ENCODE measurements around the gene CFAP74.

CFAP74 gene

GRCh38 chr1:1979482-1980165 lies 24.0 kb downstream of the CFAP74 start:
- TF ChIP-seq GATA3 (IDR thresholded peaks at IDR 0.05; ENCODE audit: low read depth, low read length): no peak
- no peak for TF ChIP-seq GATA2 (IDR thresholded peaks at IDR 0.05; ENCODE audit: low read depth, low read length)

DNA sequence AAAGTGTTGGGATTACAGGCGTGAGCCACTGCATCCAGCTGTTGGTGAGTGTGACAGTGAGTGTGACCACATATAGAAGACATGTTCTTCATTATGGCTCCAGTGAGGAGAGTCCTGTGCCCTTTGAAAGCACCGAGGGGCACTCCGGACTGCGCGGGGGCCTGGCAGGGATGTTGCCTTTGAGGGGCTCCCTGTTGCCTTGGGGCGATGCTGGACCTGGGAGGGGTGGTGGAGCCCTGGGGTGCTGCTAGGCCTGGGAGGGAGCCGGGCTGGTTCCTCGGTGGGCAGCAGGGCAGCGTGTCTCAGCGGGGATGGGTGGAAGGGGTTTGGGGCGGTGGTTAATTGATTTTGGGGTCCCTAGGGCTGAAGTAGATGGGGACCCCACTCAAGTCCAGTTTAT lies 25.5 kb downstream of the CFAP74 start:
- TF ChIP-seq GATA2 (IDR thresholded peaks at IDR 0.05; ENCODE audit: low read depth, low read length): no peak
- no peak for TF ChIP-seq GATA3 (IDR thresholded peaks at IDR 0.05; ENCODE audit: low read depth, low read length)

GRCh38 chr1:1976031-1976430 lies 27.6 kb downstream of the CFAP74 start:
- TF ChIP-seq GATA2 (IDR thresholded peaks at IDR 0.05; ENCODE audit: low read depth, low read length) (no peak), GATA3 (IDR thresholded peaks at IDR 0.05; ENCODE audit: low read depth, low read length) (no peak)

GRCh38 chr1:1975535-1975934 lies 28.1 kb downstream of the CFAP74 start:
- no peak for TF ChIP-seq GATA2 (IDR thresholded peaks at IDR 0.05; ENCODE audit: low read depth, low read length)
- TF ChIP-seq GATA3 (IDR thresholded peaks at IDR 0.05; ENCODE audit: low read depth, low read length): no peak

DNA sequence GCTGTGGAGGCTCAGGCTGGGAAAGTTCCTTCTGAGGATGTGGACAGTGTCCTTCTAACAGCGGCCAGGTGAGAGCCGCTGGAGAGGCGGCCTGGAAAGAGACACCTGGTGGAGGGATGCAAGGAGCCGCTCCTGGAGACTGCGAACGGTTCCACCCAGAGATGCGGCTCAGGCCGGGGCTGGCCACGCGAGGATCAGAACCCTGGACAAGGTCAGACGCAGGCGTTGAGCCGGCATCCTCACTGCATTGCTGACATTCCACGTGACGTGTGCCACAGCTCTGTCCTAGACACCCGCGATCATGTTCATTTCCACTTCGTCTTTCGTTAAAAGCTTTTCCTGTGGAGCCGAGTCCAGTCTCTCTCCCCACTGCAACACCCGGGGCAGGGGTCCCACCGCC lies 28.8 kb downstream of the CFAP74 start:
- no peak for TF ChIP-seq GATA3 (IDR thresholded peaks at IDR 0.05; ENCODE audit: low read depth, low read length)
- TF ChIP-seq GATA2 (IDR thresholded peaks at IDR 0.05; ENCODE audit: low read depth, low read length): no peak

- TF ChIP-seq GATA2 (IDR thresholded peaks at IDR 0.05; ENCODE audit: low read depth, low read length) (no peak), GATA3 (IDR thresholded peaks at IDR 0.05; ENCODE audit: low read depth, low read length) (no peak)
These were observed 29.6 kb downstream of the CFAP74 start for GRCh38 chr1:1973716-1974642.

- TF ChIP-seq GATA3 (IDR thresholded peaks at IDR 0.05; ENCODE audit: low read depth, low read length) (no peak), GATA2 (IDR thresholded peaks at IDR 0.05; ENCODE audit: low read depth, low read length) (no peak)
These were observed 30.4 kb downstream of the CFAP74 start for GRCh38 chr1:1972976-1973715.

DNA sequence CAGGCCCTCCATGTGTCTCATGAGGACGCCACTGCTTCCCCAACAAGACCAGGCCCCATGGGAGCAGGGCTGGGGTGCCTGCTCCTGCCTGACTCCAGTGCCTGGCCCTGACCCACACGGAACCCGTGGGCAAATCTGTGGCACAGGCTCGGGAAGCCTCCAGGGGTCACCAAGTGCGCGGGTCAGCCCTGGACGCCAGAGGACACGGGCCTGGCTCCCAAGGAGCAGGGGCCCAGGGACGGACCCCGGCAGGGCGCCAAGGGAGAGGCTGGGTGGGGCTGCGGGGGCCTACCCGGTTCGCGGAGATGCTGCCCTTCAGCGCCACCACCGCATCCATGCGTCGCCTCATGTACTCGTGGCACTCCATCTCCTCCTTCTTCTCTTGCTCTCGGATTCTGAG lies 31.9 kb downstream of the CFAP74 start:
- no peak for TF ChIP-seq GATA3 (IDR thresholded peaks at IDR 0.05; ENCODE audit: low read depth, low read length)
- TF ChIP-seq GATA2 (IDR thresholded peaks at IDR 0.05; ENCODE audit: low read depth, low read length): no peak

DNA sequence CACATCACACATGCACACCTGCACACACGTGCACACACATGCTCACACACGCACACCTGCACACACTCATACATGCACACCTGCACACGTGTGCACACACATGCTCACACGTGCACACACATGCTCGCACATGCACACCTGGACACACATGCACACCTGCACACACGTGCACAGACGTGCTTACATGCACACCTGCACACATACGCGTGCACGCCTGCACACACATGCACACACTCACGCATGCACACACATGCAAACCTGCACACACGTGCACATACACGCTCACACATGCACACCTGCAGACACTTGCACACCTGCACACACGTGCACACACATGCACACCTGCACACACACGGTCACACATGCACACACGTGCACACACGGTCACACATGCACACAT lies 32.6 kb downstream of the CFAP74 start:
- no peak for TF ChIP-seq GATA2 (IDR thresholded peaks at IDR 0.05; ENCODE audit: low read depth, low read length)
- TF ChIP-seq GATA3 (IDR thresholded peaks at IDR 0.05; ENCODE audit: low read depth, low read length): no peak

GRCh38 chr1:1969953-1970716 lies 33.5 kb downstream of the CFAP74 start:
- TF ChIP-seq GATA2 (IDR thresholded peaks at IDR 0.05; ENCODE audit: low read depth, low read length) (no peak), GATA3 (IDR thresholded peaks at IDR 0.05; ENCODE audit: low read depth, low read length) (no peak)

DNA sequence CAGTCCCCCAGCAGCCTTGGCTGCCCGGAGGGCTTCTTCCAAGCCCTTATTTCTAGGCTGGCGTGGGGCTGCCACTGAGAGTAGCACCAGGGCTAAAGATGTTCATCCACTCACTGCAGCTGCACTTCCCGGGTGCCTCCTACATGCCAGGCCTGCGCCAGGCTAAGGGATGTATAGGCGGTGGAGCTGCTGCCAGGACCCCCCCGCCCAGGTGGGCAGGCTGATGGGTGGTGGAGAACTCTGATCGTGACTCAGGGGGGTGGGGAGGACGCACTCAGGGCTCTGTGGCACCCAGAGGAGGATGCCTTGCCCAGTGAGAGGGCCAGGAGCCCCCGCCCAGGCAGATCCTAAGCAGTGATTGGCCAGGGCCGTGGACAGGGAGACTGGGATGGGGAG lies 34.1 kb downstream of the CFAP74 start:
- TF ChIP-seq GATA3 (IDR thresholded peaks at IDR 0.05; ENCODE audit: low read depth, low read length) (no peak), GATA2 (IDR thresholded peaks at IDR 0.05; ENCODE audit: low read depth, low read length) (no peak)

DNA sequence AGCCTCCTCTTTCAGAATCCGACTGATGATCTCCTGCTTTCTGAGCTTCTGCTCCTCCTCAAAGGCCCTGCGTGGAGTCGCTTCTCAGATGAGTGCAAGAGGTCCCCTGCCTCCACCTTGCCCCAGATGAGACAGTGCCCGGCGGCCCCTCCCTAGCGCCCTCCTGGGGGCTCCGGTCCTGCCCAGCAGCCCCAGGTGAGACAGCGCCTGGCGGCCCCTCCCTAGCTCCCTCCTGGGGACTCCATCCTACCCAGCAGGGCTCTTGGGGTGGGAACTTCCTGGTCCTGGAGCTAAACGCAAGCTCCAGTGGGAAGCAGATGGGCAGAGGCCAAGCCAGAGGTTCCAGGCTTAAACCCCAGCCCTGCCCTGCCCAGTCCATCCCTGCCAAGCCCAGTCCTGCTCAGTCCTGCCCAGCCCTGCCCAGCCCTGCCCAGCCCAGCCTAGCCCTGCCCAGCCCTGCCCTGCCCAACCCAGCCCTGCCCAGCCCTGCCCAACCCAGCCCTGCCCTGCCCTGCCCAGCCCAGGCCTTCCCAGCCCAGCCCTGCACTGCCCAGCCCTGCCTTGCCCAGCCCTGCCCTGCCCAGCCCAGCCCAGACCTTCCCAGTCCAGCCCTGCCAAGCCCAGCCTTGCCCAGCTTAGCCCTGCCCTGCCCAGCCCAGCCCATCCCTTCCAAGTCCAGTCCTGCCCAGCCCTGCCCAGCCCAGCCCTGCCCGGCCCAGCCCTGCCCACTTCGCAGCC lies 34.6 kb downstream of the CFAP74 start:
- TF ChIP-seq GATA2 (IDR thresholded peaks at IDR 0.05; ENCODE audit: low read depth, low read length) (no peak), GATA3 (IDR thresholded peaks at IDR 0.05; ENCODE audit: low read depth, low read length) (no peak)

GRCh38 chr1:1967879-1968278 lies 35.7 kb downstream of the CFAP74 start:
- TF ChIP-seq GATA2 (IDR thresholded peaks at IDR 0.05; ENCODE audit: low read depth, low read length): no peak
- TF ChIP-seq GATA3 (IDR thresholded peaks at IDR 0.05; ENCODE audit: low read depth, low read length): no peak
